Hepatocyte (in vitro differentiated cells): ENCODE data around the gene INO80.
A peak's percentile ranks its signal among the peaks of the same experiment; 100 is the strongest.

Source experiments
- CTCF ChIP-seq: fragments of 200-600 bp; sonication (generic); IDR thresholded peaks from 2 replicates; pipeline ENCODE4 v1.5.1; 2016; ENCODE audit warnings: antibody characterized with exemption, mild to moderate bottlenecking; ENCODE audit not compliant: poor library complexity
- EZH2 ChIP-seq: fragments of 200-600 bp; sonication (generic); IDR thresholded peaks from 2 replicates; pipeline ENCODE4 v1.6.1; 2016; ENCODE audit warnings: antibody characterized with exemption, mild to moderate bottlenecking, borderline replicate concordance

- peak; percentile 24 for TF ChIP-seq CTCF
- no peak for TF ChIP-seq EZH2
These were observed 874 bp downstream of the INO80 start for GRCh38 chr15:41115161-41115651.
